HT1080 (cell line): ENCODE measurements around the gene TK2. TPM values are rescaled to one million over a fixed set of nuclear protein-coding genes. Genes with fewer than 3 reads are reported as not detected.
"Not testable (repeated sequence)": the region's sequence is repeated elsewhere in the genome, so short reads cannot be mapped to it uniquely, and the experiment has no call there.

ENCODE experiments used
- DNase-seq: peaks from one replicate; pipeline ENCODE4 v3.0.0-alpha.2; 2015; ENCODE audit warnings: low read depth
- polyA plus RNA-seq, 2 experiments: library from polyadenylated mRNA; depleted of rRNA; stranded (reverse); fragments of >200 nt; gene quantifications; 2 replicates each; pipeline ENCODE4 v1.2.3, GENCODE V29; 2015
- total RNA-seq: library from RNA; depleted of rRNA; stranded (reverse); fragments of >200 nt; shearing (Covaris generic); gene quantifications from 2 replicates; pipeline ENCODE4 v1.2.3, GENCODE V29; 2014; rRNA removed

Gene TK2
- total RNA-seq, result 9.7 and 10.5 TPM in 2 replicates
- polyA plus RNA-seq (2015; cell fraction: cytosol; rRNA removed), result 9.6 and 11.2 TPM in 2 replicates
- polyA plus RNA-seq (2015; cell fraction: nucleus; rRNA removed), result 12.3 and 13.5 TPM in 2 replicates

DNA sequence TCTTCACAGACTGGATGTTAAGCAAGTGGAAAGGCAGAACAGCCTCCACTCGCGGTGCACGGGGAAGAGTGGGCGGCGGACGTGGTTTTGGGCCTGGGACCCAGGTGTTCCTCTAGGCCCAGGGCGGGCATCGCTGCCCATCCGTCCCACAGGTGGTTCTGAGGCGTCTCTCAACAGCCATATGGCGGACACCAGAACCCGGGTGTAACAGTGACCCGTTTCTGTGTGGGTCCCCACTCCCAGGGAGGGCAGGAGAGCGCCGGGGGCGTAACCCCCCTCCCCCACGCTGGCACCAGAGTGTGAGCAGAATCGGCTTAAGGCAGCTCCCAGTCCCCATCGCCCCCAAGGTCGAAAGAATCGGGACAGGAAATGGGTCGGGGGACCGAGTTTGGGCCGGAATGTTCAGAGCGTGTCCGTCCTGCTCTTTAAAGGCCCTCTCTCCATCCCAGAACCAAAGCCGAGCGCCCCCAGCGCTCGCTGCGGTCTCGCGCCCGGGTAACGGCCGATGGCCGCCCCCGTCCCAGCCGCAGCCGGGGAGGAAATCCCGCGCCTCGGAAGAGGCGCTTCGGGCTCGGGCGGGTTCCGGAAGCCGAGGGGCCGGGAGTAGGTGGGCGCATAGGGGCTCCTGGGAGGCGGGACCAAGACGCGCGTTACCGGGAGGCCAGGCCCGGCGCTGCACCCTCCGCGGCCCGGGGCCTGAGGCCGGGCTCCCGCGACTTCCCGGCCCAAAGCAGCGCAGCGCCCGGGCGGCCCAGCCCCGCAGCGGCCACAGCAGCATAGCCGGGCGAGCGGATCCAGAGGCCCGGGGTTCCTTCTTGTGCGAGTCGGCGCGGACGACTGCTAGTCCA is at the start of gene TK2:
TSS of gene TK2 (minus strand) at position 839 of the 848 bp plus-strand sequence. CDS start at position 778, 61 bp downstream.
- peak; percentile 58 for DNase-seq

DNA sequence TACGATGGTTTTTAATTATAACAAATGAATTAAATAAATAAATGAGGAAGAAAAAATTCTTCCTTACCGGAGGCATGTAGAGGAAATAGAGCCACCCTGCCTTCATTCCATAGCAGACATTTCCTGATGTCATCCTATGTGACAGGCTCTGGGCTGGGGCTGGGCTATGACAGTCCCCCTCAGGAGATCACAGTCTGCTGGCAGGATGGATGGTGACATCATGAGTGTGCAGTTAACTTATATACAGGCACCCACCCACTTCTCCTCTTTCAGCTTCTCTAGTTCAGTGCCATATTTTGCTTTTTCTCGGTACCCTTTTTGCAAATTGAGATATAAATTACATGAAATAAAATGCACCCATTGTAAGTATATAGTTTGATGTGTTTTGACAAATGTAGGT is 48.2 kb upstream of the TK2 start:
- DNase-seq, result no peak

DNA sequence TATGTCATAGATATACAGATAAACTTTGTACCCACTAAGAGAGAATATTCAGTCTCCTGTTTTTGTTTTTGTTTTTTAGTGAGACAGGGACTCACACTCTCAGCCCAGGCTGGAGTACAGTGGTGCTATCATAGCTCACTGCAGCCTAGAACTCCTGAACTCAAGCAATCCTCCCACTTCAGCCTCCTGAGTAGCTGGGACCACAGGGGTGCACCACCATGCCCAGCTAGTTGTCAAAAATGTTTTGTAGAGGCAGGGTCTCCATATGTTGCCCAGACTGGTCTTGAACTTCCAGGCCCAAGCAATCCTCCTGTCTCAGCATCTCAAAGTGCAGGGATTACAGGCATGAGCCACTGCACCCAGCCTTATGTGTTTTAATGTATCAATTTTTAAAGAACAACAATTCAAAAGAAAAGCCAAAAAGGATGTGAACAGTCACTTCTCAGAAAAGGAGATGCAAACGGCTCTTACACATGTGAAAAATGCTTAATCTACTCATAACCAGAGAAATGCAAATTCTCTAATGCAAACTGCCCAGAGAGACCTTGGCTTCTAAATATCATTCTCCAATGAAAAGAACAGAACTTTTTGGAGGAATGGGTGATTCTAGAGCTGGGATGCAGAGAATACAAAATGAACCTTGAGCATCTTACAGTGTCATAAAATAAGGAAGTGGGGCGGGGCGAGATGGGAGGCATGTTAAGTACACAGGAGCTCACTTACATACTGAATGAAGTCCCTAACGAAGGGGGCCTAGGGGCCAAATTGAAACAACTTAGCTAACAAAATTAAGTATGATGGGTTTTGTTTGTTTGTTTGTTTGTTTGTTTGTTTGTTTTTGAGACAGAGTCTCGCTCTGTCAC is 47.3 kb upstream of the TK2 start:
- DNase-seq, result no peak

DNA sequence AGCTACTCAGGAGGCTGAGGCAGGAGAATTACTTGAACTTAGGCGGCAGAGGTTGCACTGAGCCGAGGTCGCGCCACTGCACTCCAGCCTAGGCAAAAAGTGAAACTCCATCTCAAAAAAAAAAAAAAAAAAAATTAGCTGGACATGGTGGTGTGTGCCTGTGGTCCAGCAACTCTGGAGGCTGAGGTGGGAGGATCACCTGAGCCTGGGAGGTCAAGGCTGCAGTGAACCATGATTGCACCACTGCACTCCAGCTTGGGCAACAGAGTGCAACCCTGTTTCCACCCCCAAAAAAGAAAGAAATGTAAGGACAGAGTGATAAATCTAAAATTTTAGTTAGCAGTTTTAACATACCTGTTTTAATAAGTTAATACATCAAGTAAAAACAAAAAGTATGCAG is 46.6 kb upstream of the TK2 start:
- not testable (repeated sequence) for DNase-seq

DNA sequence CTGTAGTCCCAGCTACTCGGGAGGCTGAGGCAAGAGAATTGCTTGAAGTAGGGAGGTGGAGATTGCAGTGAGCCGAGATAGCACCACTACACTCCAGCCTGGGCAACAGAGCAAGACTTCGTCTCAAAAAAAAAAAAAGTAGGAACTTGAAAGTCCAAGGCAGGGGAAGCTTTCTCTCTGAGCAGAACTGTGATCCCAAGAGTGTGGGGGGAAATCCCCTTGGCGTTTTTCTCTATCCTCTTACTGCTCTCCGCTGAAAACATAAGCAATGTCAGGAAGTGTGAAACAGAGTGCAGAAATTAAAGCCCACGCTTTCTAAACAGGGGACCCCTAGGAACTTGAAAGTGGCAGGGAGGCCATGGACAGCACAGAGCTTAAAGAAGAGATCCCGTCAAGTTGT is 44.8 kb upstream of the TK2 start:
- no peak for DNase-seq

DNA sequence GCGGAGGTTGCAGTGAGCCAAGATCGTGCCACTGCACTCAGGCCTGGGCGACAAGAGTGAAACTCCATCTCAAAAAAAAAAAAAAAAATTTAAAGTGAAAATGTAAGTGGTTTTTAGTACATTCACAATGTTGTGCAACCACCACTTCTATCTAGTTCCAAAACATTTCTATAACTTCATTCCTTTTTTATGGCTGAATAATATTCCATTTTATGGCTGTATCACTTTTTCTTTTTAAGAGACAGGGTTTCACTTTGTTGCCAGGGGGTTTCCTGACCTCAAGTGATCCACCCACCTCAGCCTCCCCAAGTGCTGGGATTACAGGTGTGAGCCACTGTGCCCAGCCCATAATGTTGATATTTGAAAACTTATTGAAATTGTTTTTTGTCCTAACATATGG is 42.9 kb upstream of the TK2 start:
- no peak for DNase-seq

DNA sequence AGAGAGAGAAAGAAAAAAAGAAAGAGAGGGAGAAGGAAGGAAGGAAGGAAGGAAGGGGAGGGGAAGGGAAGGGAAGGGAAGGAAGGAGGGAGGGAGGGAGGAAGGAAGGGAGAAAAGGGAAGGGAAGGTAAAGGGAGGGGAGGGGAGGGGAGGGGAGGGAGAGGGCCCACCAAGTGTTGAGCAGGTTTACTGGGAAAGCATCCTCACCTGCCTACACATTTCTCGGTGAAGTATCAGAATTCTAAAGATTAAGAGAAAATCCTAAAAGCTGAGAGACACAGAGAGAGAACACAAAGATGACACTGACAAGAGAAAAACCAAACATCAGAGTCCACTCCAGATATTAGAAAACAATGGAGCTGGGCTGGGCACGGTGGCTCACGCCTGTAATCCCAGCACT is 42.3 kb upstream of the TK2 start:
- DNase-seq, result no peak

DNA sequence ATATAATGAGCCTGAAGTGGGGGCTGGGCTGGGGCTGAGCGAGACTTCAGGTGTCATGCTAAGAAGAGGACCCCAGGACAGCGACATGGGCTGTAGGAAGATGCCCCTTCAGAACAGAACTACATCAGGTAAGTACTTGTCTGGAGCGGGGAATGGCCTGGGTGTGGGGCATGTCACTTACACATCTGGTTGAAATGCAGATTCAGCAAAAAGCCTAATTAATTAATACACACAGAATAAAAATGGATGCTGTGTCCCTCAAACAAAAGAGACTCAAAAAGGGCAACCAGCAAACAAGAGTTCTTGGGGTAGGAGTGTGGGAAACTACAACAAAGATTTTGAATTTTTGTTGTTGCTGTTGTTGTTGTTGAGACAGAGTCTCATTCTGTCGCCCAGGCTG is 41.1 kb upstream of the TK2 start:
- no peak for DNase-seq

DNA sequence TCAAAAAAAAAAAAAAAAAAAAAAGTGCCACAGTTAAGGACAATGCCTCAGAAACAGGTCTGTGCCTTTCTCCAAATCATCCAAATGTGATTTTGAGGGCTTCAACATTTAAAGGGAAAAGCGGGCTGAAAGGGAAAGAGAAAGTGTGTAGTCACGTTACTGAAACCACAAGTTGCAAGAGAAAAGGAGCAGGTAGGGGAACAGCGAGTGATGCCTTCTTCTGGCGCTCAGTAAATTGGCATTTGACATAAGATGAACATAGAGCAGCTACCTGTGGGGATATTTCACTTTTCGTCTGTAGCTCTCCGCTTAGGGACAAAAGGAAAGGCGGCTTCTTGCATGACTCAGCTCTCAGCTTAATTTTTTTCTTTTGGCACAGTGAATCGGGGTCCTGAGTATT is 40.4 kb upstream of the TK2 start:
- DNase-seq, result no peak

DNA sequence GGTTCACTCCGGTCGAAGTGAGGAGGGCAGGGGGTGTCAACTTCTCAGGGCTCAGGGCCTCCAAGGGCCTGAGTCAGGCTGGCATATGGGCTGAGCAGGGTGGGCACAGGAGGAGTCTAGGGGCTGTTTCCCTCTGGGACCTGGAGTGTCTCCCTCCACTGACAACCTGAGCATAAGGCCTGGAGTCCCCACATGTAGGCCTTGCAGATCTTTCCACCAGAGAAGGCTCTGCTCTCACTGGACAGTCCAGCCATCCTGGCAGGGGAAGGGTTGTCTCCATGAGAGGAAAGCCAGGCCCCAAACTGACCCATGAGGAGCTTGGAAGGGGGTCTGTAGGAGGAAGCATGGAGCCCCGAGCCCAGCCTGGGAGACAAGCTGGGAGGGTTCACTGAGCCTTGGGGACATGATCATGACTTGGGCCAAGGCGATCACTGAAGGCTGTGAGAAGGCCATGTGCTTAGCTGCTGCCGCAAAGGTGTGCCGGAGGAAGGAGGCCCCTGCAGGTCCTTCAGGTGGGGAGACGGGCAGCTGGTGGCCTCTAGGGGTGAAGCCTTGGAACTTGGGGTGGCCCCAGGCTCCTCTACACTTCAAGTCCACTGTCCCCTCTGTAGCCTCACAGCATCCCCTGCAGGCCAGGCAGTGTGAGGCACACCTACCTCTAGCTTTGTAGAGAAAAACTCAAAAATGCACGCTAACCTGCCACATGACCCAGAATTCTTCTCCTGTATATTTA is 39.2 kb upstream of the TK2 start:
- DNase-seq, result no peak

DNA sequence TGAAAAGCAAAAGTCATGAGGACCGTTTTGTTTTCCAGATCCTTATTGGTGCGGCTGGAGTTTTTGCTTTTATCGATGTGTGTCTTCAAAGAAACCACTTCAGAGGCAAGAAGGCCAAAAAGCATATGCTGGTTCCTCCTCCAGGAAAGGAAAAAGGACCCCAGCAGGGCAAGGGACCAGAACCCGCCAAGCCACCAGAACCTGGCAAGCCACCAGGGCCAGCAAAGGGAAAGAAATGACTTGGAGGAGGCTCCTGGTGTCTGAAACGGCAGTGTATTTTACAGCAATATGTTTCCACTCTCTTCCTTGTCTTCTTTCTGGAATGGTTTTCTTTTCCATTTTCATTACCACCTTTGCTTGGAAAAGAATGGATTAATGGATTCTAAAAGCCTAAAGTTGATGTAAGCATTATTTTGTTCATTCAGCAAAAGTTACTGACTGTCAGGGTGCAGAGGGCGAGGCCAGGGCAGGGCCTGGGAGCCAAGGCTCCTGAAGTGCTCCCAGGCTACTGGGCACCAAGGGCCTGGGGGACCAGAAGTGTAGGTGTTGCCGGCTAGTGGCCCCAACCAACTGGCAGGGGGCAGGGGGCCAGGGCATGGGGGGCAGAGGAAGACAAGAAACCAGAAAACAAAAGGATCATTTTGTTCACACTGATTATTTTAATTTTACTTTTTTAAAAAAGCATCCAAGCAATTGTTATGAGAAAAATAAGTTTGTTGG is 38.1 kb upstream of the TK2 start:
- DNase-seq, result no peak

DNA sequence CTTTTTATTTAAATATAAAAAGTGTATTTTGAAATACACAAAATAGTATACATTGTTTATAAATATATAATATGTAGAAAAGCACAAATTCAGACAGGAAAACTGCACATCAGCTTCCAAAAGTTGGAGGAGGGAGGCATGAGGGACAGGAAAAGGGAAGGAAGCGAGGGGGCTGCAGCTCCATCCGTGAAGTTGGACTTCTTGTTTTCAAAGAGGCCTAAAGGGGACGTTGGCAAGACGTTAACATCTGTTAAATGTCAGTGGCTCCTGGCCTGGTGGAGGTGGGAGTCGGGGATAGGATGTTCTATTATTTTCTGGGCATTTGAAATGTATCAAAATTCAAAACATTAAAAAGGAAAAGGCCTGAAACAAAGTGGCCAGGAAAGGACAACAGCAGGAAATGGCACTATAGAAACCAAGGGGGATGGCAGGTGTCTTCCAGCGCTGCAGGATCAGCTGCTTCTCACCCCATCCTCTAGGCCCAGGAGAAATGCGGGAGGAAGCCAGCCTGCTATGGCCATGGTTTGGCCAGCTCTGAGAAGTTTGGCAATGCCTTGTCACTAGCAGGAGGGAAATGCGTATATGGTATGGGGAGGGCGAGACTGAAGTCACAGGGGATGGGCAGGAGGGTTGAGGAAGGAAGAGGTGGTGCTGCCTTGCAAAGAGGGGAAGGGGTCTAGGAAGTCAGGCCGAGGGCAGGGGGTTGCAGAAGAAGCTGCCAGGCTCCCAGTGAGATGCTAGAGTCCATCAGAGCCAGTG is 35.7 kb upstream of the TK2 start:
- no peak for DNase-seq

DNA sequence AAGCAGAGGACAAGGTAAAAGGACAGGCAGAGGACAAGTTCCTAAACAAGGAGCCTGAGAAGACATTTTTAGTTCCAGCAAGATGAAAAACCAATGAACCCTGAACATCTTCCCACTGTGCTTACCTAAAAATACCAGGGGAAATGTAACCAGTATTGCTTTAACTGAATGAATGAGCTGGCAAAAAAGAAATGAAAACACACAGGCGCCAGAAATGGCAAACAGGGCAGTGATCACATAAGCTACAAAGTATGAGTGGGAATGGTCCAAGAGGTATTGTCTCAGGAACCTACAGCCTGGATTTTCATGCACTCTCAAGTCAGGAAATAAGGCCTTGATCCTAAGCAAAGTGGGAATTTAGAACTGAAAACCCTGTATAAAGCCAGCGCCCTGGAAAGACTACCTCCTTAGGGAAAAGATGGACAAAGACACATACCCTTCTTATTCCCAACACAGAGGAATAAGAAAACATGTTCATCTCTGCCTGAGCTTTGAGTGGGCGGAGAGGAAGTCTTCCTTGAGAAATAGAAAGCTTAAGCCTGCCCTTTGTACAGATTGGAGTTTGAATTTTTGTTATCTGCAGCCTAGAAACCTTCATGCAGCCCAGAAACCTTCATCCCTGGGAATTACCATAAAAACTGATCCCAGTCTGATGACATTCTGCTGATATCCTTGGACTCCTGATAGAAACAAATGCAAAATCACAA is 31.5 kb upstream of the TK2 start:
- DNase-seq, result no peak

DNA sequence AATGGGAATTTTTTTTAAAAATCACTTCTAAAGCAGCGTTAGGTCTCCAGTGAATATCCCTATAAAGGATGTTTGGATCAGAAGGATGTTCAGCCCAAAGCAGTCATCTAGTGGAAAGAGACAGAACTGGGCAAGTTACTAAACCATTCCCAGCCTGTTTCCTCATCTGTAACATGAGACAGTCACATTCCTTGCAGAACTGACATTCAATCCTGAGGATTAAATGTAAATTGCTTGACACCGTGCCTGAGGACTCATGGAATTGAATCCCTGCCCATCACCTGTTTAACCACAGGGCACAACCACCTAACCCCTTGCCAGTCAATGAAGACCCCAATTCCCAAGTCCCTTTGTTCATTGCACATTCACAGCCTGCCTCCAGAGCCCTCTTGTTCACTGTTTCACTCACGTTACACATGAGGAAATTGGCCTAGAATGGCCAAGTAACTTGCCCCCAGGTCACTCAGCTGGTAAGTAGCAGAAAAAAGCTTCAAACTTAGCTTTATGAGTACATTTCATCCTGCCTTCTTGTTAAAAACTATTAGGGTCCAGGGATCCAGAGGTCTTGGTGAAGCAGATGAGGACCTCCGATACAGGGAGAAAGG is 30.8 kb upstream of the TK2 start:
- DNase-seq, result peak; percentile 75

DNA sequence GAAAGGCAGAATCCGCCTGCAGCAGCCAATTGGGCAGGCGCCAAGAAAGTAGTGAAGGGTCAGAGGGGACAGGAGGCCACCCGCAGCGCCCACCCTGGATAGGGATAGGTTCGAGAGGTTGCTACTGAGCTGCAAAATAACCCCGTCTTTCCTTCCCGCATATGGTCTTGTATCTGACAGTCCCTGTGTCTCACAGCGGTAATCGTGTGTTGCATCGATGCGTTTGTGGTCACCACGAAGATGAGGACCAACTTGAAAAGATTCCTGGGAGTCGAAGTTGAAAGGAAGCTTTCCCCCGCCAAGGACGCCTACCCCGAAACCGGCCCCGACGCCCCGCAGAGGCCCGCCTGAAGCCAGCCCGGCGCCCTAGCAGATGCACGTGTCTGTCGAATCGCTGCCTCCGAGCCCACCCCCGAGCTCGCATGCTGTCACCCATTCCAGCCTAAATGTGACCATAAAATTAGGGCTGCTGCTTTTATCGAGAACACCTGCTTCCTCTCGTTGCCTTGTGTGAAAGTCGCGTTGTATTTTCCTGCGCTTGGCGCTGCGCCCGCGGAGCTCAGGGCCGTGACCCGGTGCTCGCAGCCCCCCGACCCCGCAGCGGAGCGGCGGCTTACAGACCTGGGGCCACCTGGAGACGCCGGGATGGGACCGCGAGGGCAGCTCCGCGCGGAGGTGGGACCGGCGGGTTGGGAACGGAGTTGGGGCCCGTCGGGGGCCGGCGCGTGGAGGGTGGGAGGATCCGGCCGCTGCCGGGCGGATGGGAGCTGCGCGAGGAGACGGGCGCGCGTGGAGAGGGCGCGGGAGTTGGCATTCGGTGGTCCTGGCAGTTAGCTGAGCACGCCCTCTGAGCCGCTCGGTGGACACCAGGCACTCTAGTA is 29.0 kb upstream of the TK2 start, which contains the start of gene CMTM2:
TSS of gene CMTM2 (plus strand) at position 813 of the 881 bp plus-strand sequence. CDS start 145 bp downstream, outside the sequence.
- no peak for DNase-seq

DNA sequence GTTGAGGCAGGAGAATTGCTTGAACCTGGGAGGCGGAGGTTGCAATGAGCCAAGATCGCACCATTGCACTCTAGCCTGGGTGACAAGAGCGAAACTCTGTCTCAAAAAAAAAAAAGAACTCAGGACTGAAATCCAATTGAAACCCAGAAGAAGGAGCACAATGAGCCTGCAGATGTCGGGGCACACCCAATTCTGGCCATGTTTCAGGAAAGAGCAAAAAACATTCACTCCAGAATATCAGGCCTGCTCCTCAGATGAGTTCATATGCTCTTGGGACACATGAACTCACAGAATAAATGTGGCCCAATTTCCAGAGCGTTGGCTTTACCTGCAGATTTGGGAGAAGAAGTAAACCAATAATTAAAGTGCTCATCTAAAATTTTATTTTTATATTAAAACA is 26.4 kb upstream of the TK2 start:
- no peak for DNase-seq

DNA sequence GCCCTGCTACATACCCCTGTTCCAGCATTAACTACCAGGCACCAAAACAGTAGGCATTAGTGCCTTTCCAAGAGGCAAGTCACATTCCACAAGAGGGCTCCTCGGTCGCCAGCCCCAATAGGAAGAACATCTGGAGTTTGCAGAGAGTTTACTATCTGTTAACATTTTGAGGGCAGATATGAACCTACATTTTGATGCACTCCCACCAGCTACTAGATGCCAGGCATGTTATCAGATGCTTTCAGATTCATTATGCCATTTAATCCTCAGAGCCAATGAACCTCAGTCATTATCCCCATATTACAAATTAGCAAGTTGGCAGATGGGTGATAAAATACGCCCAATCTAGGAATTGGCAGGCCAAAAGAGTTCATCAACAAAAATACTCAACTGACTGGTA is 25.1 kb upstream of the TK2 start:
- no peak for DNase-seq

DNA sequence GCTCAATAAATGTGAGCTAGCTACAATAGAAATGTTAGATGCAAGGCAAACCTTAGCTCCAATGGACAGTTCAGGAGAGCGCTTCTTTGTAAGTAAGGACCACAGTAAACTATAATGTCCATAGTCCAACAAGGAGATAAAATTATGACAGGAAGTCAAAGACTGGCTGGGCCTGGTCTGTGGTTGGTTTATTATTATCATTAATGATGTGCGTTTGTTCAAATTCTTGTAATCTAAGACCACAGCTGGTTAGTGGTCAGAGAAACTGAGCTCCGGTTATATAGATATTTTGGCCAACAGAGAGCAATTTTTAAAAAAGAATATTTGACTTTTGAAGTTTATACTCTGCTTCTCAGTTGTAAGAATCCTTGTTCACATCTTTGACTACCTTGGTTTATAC is 24.6 kb upstream of the TK2 start:
- no peak for DNase-seq
